NT2/D1 (cell line): ENCODE results near the gene ZBTB39.

Source experiments
- SUZ12 ChIP-seq: IDR thresholded peaks from 2 replicates; pipeline ENCODE4 v1.6.1; 2011; ENCODE audit not compliant: insufficient read length, insufficient read depth; ENCODE audit errors: extremely low read depth
- YY1 ChIP-seq: IDR thresholded peaks from 2 replicates; pipeline ENCODE4 v1.6.1; 2011; ENCODE audit not compliant: insufficient read length, insufficient read depth
- ZNF274 ChIP-seq: IDR thresholded peaks from 2 replicates; pipeline ENCODE4 v1.6.1; 2011; ENCODE audit warnings: mild to moderate bottlenecking, low read depth, low read length

GRCh38 chr12:56979628-56980027, 26.7 kb downstream of the ZBTB39 start:
- TF ChIP-seq YY1 (no peak), SUZ12 (no peak), ZNF274 (no peak)
